ENCODE results near the gene MYO5B.
"Not testable (repeated sequence)": the region's sequence is repeated elsewhere in the genome, so short reads cannot be mapped to it uniquely, and the experiment has no call there.

Gene MYO5B

GRCh38 chr18:49814147-49814499 is 380.8 kb downstream of the MYO5B start:
- DNase-seq, result peak; percentile 66

- DNase-seq, result peak; percentile 88
Measured at GRCh38 chr18:49813319-49814146, 381.4 kb downstream of the MYO5B start, which contains the start of gene ACAA2. Gene ACAA2, minus strand, starts transcription at chr18:49813533. Its CDS starts 49 bp downstream, at chr18:49813484.

- no peak for DNase-seq
Measured at GRCh38 chr18:49813069-49813318, 382.0 kb downstream of the MYO5B start.

- DNase-seq, result no peak
Measured at GRCh38 chr18:49812286-49813068, 382.5 kb downstream of the MYO5B start.

GRCh38 chr18:49811151-49811938 is 383.6 kb downstream of the MYO5B start:
- no peak for DNase-seq

- not testable (repeated sequence) for DNase-seq
Measured at GRCh38 chr18:49808553-49809191, 386.3 kb downstream of the MYO5B start.

GRCh38 chr18:49804096-49804495 is 390.9 kb downstream of the MYO5B start:
- DNase-seq, result no peak

- no peak for DNase-seq
Measured at GRCh38 chr18:49802623-49803022, 392.3 kb downstream of the MYO5B start.

- DNase-seq, result not testable (repeated sequence)
Measured at GRCh38 chr18:49800491-49800890, 394.5 kb downstream of the MYO5B start.

GRCh38 chr18:49799806-49800205 is 395.1 kb downstream of the MYO5B start:
- not testable (repeated sequence) for DNase-seq

- DNase-seq, result no peak
Measured at GRCh38 chr18:49798001-49798400, 396.9 kb downstream of the MYO5B start.

GRCh38 chr18:49795612-49796552 is 399.1 kb downstream of the MYO5B start:
- DNase-seq, result no peak

GRCh38 chr18:49794743-49795142 is 400.2 kb downstream of the MYO5B start:
- DNase-seq, result no peak

GRCh38 chr18:49789560-49790134 is 405.3 kb downstream of the MYO5B start:
- peak; percentile 15 for DNase-seq

GRCh38 chr18:49788327-49788898 is 406.5 kb downstream of the MYO5B start:
- DNase-seq, result no peak

- DNase-seq, result no peak
Measured at GRCh38 chr18:49786019-49786720, 408.8 kb downstream of the MYO5B start.

- no peak for DNase-seq
Measured at GRCh38 chr18:49784427-49785185, 410.3 kb downstream of the MYO5B start.

GRCh38 chr18:49783631-49784030 is 411.3 kb downstream of the MYO5B start:
- DNase-seq, result not testable (repeated sequence)

- DNase-seq, result no peak
Measured at GRCh38 chr18:49778826-49779465, 416.0 kb downstream of the MYO5B start.

Measured in activated CD4-positive, alpha-beta T cell treated with anti-CD3 and anti-CD28 coated beads for 48 hours (primary cell).